K562 (cell line): ENCODE measurements around the gene CLDN5.

Experiments used
- CTCF ChIP-seq, 3 experiments: IDR thresholded peaks in 2 of 3; conservative IDR thresholded peaks in 1 of 3; 2 replicates each; pipeline ENCODE4 v1.5.1; 2011 to 2012; ENCODE audit warnings: low read length in 3 of 3, mild to moderate bottlenecking in 3 of 3, control low read depth in 2 of 3, improper control_type of control experiment in 1 of 3, inconsistent platforms in 1 of 3, low read depth in 1 of 3, mixed read lengths in 1 of 3, moderate library complexity in 1 of 3; ENCODE audit not compliant: insufficient read depth in 2 of 3
- YY1 ChIP-seq, 3 experiments: IDR thresholded peaks; 2 replicates each; pipeline ENCODE4 v1.6.1; 2011; ENCODE audit warnings: low read length in 2 of 3, mild to moderate bottlenecking in 2 of 3, moderate library complexity in 2 of 3, borderline replicate concordance in 1 of 3, control low read depth in 1 of 3, low read depth in 1 of 3; ENCODE audit not compliant: insufficient read depth in 3 of 3, insufficient replicate concordance in 2 of 3, control insufficient read depth in 1 of 3, insufficient read length in 1 of 3; ENCODE audit errors: extremely low read depth in 1 of 3
- ZBTB26 ChIP-seq: fragments of 450-650 bp; formaldehyde crosslinking; IDR thresholded peaks from 2 replicates; pipeline ENCODE4 v1.4.0; 2022; ENCODE audit warnings: missing genetic modification characterization
- ZNF764 ChIP-seq: fragments of 250-450 bp; sonication (Bioruptor Pico); IDR thresholded peaks from 2 replicates; pipeline ENCODE4 v1.4.0; 2020; ENCODE audit warnings: low read depth, mild to moderate bottlenecking, moderate library complexity

GRCh38 chr22:19522190-19522880 lies 1.9 kb downstream of the CLDN5 start:
- no peak for TF ChIP-seq CTCF (IDR thresholded peaks at IDR 0.05 in 2 of 3, conservative IDR thresholded peaks at IDR 0.05 in 1 of 3; ENCODE audit: insufficient read depth in 2 of 3, low read depth in 1 of 3, low read length in 3 of 3)
- TF ChIP-seq ZBTB26: no peak
- TF ChIP-seq YY1 (IDR thresholded peaks at IDR 0.05; ENCODE audit: borderline replicate concordance in 1 of 3, control insufficient read depth in 1 of 3, extremely low read depth in 1 of 3, insufficient read depth in 3 of 3, insufficient read length in 1 of 3, insufficient replicate concordance in 2 of 3, low read depth in 1 of 3, low read length in 2 of 3): no peak
- no peak for TF ChIP-seq ZNF764 (CRISPR knock-in tag)
